ENCODE data around the gene ZNF222. TPM values are rescaled to one million over a fixed set of nuclear protein-coding genes. Genes with fewer than 3 reads are reported as not detected.

ZNF222 gene
- total and polyA plus RNA-seq, 2 of the 4 experiments (the other 2 are of a cell fraction), result 3.2 to 7.0 TPM

DNA sequence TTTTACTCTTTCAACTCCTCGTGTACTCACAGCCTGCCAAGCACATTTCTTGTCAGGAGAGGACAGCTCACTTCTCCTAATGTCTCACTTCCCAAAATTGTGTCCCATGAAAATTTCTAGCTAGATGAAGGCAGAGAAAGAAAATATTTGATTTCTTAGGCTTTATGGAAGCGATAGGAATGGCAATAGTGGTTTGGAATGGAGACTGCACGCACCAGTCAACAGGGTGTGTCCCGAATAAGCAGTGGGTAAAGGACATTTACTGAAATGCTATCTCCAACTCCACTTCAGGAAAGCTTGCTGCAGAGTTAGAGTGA is 321 bp upstream of the ZNF222 start:
- no peak for DNase-seq
- H2BK5ac ChIP-seq (ENCODE audit: low read depth, low read length, poor library complexity, severe bottlenecking), result peak overlapping the region; percentile 64
- peak overlapping the region; percentile 2; the same call in 1 of the 2 replicates for H2AK5ac ChIP-seq (ENCODE audit: low read depth, low read length)
- peak overlapping the region; percentile 99 for H4K5ac ChIP-seq (ENCODE audit: low read depth, low read length)
- H3K23ac ChIP-seq (ENCODE audit: low read depth, low read length), result no peak overlapping the region
- peak overlapping the region; percentile 80 for H3K9ac ChIP-seq (ENCODE audit: low read depth, low read length)
- H2AFZ ChIP-seq (replicated peaks; ENCODE audit: low read length, poor library complexity), result peak overlapping the region; percentile 96
- peak overlapping the region; percentile 58 for H3K4ac ChIP-seq (ENCODE audit: low read depth, low read length)
- H3K27me3 ChIP-seq (ENCODE audit: control insufficient read depth, insufficient read depth, low read length), result no peaks in the 10 kb centered on the region
- intact Hi-C loops (cut with micrococcal nuclease) (no loop called here), dilution Hi-C loops (cut with HindIII; ENCODE audit: low sequenced_read_pairs, unreplicated experiment) (no loop called here), in situ Hi-C loops (cut with MboI; ENCODE audit: low sequenced_read_pairs) (no loop called here)
- H2BK120ac ChIP-seq (ENCODE audit: low read depth, low read length), result no peak overlapping the region
- H3K36me3 ChIP-seq (ENCODE audit: control insufficient read depth, insufficient read depth, low read length), result peaks cover 17% of the 10 kb centered on the region
- ATAC-seq (ENCODE audit: low read depth), result no peak
- peak overlapping the region; percentile 43; the same call in 1 of the 2 replicates for H3K27ac ChIP-seq (ENCODE audit: insufficient read depth, low read length)
- H2AK9ac ChIP-seq (replicated peaks; ENCODE audit: low read depth, low read length, poor library complexity), result peak overlapping the region; percentile 93
- H3K4me2 ChIP-seq (ENCODE audit: low read depth, low read length), result peak overlapping the region; percentile 99
- H2BK20ac ChIP-seq (ENCODE audit: low read depth, low read length), result no peak overlapping the region
- H4K8ac ChIP-seq (ENCODE audit: low read depth in 2 of 2, low read length in 2 of 2), result peak overlapping the region; percentile 90 to 99
- no peak overlapping the region for H3K56ac ChIP-seq (ENCODE audit: extremely low read depth, insufficient read depth, low read length)
- H3K9me1 ChIP-seq (ENCODE audit: insufficient read depth, low read length), result peaks cover 8% of the 10 kb centered on the region; the same call in 1 of the 2 replicates
- WGBS, 2 experiments (ENCODE audit: extremely low coverage in 2 of 2, insufficient read length in 1 of 2), result no CpG with 5 or more reads among the region's 4 CpGs
- peaks cover 15 to 27% of the 10 kb centered on the region in 2 experiments for H3K79me1 ChIP-seq (ENCODE audit: low read depth in 1 of 2, low read length in 2 of 2)
- ChIA-PET POLR2A (ENCODE audit: unreplicated experiment) (no interaction called here), CTCF (no interaction called here)
- peaks cover 5% of the 10 kb centered on the region; the same call in 1 of the 2 replicates for H3K9me3 ChIP-seq (ENCODE audit: control insufficient read depth, insufficient read depth, low read length)
- H4K91ac ChIP-seq (ENCODE audit: insufficient read depth, low read depth, low read length), result peak overlapping the region; percentile 7; the same call in 1 of the 2 replicates
- H3K18ac ChIP-seq (ENCODE audit: low read depth, low read length), result peak overlapping the region; percentile 65; the same call in 1 of the 2 replicates
- H2BK15ac ChIP-seq (ENCODE audit: low read depth, low read length), result no peak overlapping the region
- no TSS peak for BruUV-seq (replicated peaks)
- peak overlapping the region; percentile 79 for H3K4me3 ChIP-seq (ENCODE audit: insufficient read depth, low read depth, low read length)
- no peaks in the 10 kb centered on the region; the same call in 1 of the 2 replicates for H3K4me1 ChIP-seq (ENCODE audit: control insufficient read depth, insufficient read depth, low read length)
- H3K14ac ChIP-seq (replicated peaks; ENCODE audit: low read depth, low read length), result peak overlapping the region; percentile 66
- no peaks in the 10 kb centered on the region for H4K20me1 ChIP-seq (ENCODE audit: insufficient read depth, low read length)
- TF ChIP-seq SMC3 (IDR thresholded peaks at IDR 0.05; ENCODE audit: low read depth, low read length) (no peak), RAD21 (IDR thresholded peaks at IDR 0.05; ENCODE audit: low read length) (no peak), MAZ (IDR thresholded peaks at IDR 0.05; ENCODE audit: borderline replicate concordance, low read depth, low read length) (no peak), FOS (IDR thresholded peaks at IDR 0.05; ENCODE audit: low read depth, low read length) (no peak), CEBPB (IDR thresholded peaks at IDR 0.05; ENCODE audit: low read depth, low read length) (no peak), RFX5 (IDR thresholded peaks at IDR 0.05; ENCODE audit: low read depth, low read length) (no peak)
- TF ChIP-seq, protein P1, sequence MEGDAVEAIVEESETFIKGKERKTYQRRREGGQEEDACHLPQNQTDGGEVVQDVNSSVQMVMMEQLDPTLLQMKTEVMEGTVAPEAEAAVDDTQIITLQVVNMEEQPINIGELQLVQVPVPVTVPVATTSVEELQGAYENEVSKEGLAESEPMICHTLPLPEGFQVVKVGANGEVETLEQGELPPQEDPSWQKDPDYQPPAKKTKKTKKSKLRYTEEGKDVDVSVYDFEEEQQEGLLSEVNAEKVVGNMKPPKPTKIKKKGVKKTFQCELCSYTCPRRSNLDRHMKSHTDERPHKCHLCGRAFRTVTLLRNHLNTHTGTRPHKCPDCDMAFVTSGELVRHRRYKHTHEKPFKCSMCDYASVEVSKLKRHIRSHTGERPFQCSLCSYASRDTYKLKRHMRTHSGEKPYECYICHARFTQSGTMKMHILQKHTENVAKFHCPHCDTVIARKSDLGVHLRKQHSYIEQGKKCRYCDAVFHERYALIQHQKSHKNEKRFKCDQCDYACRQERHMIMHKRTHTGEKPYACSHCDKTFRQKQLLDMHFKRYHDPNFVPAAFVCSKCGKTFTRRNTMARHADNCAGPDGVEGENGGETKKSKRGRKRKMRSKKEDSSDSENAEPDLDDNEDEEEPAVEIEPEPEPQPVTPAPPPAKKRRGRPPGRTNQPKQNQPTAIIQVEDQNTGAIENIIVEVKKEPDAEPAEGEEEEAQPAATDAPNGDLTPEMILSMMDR (conservative IDR thresholded peaks at IDR 0.05; ENCODE audit: low read depth, low read length), result no peak
